ENCODE data around the gene KIAA0825.

KIAA0825 gene

DNA sequence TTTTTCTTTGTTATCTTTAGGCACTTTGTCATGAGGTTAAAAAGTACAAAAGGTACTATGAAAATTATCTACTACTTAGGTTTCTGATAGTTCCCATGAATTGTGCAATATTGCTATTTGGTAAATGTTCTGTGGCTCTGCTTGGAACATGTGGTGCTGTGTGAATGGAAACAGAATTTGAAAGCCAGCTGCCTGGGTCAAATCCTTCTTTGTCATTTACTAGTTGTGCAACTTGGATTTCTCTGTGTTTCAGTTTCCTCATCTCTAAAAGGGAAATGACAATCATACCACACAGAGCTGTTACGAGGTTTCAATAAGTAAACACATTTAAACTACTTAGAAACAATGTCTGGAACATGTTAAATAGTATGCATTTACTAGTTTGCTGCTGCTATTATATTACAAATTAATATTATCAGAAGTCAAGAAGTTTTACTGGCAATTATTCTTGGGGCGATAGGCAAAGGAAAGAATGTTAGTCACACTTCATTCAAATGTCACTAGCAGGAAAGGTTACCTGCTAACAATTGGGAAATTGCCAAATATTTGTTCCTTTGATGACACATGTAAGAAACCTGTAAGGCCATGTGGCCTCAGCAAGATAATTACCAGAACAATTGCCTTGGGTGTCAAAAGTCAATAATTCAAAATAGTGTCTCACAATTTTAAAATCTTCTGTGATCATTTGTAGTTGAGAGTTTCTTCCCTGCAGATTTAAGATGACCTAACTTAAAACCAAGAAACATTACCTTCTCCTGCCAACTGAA is 184.8 kb downstream of the KIAA0825 start:
- peak; percentile 64 for DNase-seq

DNA sequence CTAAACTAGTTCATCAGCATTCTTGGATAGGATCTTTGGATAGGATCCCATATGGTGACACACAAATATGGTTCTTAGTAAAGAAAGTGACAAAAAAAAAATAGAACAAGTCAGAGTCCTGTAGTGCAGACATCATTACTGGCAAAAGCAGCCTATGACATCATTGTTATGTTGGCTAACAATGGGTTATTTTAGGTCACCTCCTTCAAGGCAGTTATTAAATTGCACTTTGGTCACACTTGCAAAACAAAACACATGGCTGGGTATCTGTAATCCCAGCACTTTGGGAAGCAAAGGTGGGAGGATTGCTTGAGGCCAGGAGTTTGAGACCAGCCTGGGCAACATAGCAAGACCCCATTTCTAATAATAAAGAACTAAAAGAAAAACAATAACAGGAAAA is 185.9 kb downstream of the KIAA0825 start:
- DNase-seq = no peak

DNA sequence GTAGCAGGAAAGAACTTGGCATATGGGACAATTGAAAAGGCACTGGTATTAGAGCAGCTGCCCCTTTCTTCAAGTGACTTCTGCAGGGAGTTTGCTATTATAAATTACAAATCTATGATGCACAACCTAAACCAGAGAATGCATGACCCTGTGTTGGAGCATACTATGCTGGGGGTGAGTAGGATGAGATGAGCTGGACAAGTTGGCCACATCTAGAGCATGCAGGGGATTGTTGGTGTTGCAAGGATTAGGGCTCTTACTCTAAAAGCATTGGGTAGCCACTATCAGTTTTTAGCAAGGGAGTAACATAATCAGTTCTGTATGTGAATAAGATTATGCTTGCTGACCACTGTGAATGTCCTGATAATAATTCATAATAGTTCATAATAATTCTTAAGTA is 186.7 kb downstream of the KIAA0825 start:
- no peak for DNase-seq

DNA sequence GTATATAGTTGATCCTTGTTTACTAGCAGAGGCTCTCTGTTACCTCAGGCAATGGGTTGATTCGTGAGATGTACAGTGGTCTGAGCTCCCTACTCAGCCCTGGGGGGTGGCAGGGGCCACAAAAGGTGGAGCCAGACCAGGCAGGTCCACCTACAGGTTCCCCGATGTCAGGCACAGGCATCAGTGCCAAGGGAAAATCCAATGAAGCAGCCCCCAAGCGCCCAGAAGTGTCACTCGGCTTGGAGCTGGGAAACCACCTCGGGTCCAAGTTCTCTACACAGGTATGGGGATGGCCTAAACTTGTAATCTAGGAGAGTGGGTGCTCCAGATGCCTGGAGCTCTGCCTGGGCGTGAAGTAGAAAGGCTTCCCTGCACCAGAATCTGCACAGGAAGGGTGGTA is 188.8 kb downstream of the KIAA0825 start:
- DNase-seq = no peak

DNA sequence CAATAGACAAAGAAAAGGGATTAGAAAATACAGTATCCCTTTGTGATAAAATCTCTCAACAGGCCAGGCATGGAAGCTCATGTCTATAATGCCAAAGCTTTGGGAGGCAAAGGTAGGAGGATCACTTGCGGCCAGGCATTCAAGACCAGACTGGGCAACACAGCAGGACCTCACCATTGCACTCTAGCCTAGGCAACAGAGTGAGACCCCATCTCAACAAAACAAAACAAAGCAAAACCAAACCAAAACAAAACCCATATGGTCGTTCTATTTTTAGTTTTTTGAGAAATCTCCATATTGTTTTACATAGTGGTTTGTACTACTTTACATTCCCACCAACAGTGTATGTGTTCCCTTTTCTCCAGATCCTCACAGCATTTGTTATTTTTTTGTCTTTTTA is 193.0 kb downstream of the KIAA0825 start:
- no peak for DNase-seq

DNA sequence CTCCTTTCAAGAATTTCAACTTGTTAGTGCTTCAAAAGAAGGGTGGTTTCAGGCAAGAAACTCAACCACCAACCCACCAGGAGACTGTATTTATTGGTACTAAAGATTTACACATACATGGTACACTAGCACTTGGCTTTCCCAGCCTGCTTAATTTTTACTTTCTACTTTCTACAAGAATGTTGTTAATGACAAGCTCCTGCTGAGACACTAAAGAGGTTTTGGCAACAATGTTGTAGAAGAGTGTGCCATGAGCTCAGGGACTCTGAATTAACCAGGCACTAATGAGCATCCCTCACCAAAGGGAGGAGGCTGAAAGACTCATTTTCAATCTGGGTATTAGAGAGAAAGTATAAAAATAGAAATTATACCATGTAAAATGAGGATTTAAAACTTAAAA is 195.0 kb downstream of the KIAA0825 start:
- no peak for DNase-seq

DNA sequence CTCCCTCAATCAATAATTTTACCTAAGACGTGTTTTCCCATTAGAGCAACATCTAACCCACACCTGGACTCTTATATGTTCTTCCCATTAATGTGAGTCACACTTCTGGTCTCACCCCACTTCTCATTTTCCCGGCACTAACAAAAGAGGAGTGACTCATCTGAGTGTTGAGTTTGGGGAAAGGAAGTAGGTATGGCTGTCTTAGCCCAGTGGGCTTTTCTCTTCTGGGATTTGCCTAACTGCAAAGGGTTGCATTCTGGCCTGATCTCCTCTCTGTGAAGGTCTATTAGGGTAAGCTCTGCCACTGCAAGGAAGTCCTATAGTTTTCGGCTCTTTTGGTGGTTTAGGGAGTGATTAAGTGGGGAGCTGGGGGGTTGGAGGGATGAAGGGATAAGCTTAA is 195.6 kb downstream of the KIAA0825 start:
- DNase-seq = no peak

DNA sequence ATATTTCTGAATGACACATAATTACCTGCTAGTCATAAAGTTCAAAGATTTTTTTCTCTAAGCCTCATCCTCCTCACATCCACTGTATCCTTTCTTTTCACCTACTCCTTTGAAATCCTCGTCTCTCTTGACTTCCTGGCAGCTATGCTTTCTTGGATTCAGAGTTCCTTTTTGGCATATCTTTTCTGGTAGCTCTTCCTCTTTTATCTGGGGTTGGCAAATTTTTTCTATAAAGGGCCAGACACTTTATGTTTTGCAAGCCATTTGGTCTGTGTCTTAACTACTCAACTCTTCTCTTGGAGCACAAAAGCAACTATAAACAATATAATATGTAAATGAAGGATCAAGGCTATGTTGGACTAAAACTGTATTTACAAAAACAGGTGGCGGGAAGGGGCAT is 197.5 kb downstream of the KIAA0825 start:
- no peak for DNase-seq

DNA sequence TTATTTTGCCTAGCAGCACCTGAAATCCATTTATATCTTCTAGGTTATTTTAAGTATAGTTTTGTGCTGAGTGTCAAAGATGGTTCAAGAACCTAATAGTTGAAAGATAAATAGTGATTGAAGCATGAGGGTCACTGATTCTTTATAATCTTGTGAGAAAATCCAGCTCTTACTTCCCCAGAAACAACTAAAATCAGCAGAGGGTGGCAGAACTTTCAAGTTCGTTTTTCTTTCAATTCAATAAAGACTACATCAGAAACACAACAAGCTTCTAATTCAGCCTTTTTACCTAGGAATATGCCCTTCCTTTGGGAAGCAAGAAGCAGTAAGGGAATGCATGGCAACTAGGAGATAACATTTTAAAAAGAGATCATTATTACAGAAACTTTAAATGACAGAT is 202.6 kb downstream of the KIAA0825 start:
- DNase-seq = no peak

DNA sequence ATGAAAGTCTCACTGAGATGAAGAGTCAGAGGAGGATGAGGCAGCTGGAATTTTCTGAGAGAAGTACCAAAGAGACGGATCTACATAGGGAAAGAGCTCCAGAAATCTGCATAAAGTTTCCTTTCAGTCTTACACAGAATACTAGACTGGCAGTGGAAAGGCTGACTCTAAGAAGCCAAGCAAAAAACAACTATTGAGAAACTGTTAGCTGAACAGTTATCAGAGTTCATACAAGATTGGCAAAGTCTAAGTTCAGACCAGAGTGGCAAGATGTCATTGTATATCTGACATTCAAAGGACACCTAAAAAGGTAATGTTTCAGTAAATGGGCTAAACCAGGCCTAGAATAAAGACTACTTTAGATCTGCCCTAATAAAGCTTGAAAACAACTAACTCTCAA is 209.0 kb downstream of the KIAA0825 start:
- no peak for DNase-seq

DNA sequence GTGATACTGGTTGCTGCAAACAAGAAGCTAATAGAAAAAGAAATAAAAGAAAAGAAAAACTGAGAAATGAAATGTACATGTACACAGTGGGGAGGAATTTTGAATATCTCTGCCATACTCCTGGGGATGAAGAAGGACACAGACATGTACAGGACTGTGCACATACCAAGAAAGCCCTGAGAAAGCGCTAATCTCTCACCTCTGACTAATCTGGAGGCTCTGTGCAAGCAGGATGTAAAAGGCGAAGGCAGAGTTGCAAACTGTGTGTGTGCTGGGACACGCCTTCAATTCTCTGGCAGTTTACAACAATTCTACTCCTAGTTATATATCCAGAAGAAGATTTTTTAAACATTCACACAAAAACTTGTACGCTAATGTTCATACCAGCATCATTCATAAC is 211.4 kb downstream of the KIAA0825 start:
- no peak for DNase-seq

DNA sequence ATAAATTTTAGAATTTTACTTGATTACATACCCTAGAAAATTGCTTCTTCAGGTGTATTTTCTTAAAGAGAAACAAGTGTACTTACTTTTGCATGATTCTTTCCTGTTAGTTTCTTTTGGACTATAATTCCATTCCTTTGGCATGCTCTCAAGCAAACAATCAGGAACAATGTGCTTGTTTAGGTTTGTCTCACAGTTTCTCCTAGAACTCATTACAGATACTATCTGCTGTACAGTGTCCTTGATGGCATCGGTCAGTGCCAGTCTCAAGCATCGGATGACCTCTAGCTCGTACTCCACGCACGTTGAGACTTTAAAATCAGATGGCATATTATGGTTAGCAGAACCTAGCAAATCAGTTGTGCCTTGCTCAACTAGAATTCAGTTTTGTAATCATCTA is 214.9 kb downstream of the KIAA0825 start:
- DNase-seq = no peak

DNA sequence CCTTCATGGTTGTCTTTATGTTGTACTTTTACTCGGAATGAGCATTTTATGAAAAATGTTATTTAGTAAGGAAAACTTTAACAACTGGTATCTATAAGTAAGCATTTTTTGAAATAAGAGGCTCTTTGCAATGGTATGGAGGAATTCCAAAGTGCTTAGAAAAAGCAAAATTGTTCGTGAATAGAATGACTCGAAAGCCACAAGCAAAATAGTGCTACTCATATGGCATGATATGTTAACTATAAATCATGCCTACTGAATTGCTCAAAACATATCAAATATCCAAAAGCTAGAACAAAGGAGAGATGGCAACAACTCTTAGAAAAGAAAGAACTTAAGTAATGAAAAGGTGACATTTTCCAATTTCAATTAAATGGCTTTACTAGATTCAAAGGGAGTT is 216.3 kb downstream of the KIAA0825 start:
- no peak for DNase-seq

DNA sequence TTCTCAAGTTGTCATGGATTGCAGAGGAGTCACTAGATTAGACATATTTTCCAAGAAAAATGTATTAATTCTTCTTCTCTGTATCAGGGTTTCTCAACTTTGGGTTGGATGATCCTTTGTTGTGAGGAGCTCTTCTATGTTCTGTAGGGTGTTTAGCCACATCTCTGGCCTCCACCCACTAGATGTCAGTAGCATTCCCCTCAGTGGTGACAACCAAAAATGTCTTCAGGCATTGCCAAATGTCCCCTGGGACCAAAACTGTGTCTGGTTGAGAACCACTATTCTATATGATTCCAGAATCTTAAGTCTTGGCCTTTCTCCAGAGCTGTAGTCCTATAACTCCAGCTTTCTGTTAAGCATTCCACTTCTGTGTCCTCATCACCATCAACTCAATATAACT is 220.9 kb downstream of the KIAA0825 start:
- peak; percentile 2 for DNase-seq

DNA sequence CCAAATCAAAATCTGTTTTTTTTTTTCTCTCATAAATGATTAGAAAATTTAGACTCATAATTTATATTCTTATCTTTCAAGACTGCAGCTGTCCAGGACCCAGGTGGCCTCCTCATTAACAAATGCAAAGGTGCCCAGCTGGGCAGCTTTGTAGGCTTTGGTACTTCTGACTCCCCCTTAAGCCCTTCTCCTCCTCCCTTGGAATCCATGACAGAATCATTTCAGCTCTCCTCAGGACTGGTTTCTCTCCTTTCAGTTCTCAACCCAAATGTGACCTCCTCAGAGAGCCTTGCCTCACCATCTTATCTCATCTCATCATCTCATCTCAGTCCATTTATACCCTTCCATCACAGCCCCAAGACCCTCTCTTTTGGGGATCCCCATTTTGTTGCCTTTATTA is 221.7 kb downstream of the KIAA0825 start:
- no peak for DNase-seq

DNA sequence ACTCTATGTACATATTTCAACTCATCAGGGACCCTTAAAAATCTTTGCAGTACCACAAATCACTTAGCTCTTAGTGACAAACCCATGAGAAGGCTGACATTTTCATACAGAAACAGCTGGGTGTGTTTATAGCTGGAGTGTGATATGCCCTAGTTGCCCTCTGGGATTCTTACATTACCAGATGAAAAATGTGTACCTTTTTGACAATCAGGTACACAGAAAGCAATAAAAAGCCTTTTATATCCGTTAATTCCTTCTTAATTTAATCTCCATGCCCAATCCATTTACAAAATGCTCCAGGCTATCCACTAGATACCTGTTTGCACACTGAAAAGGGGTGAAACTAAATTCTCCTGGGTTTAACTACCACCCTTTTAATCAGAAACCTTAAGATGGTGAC is 222.9 kb downstream of the KIAA0825 start:
- no peak for DNase-seq

DNA sequence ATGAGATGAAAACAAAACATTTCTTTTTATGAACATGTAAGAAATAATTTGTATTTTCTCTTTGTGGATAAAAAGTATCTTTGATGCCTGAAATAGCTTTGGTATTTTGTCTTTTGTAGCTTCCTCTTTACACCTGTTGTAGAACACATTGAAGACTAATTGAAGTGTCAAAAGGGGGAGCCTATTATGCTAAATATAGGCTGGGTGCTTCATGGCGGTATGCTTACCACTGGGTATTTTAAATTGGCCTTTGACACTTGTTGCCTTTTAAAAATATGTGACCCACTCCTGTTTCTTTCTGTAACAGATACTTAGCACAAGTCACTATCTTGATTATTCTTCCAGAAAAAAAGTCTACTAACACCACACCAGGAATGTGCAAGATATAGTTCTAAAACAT is 226.4 kb downstream of the KIAA0825 start:
- DNase-seq = no peak

DNA sequence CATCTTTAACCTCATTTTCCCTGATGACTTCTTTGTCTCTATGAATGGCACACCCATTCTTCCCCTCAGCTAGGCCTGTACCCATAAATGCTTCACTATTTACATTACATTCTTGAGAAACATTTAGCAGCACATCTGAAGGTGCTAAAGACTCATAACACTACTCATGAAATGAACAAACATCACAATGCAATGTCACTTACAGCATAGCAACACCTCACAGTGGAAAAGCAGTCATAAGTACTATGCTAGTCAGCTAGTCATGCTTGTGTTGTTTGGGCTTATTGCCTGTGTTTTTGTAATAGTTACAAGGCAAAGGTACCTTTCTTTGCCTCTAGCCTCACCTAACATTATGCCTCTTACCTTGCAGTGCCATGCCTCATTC is 228.9 kb downstream of the KIAA0825 start:
- no peak for DNase-seq

DNA sequence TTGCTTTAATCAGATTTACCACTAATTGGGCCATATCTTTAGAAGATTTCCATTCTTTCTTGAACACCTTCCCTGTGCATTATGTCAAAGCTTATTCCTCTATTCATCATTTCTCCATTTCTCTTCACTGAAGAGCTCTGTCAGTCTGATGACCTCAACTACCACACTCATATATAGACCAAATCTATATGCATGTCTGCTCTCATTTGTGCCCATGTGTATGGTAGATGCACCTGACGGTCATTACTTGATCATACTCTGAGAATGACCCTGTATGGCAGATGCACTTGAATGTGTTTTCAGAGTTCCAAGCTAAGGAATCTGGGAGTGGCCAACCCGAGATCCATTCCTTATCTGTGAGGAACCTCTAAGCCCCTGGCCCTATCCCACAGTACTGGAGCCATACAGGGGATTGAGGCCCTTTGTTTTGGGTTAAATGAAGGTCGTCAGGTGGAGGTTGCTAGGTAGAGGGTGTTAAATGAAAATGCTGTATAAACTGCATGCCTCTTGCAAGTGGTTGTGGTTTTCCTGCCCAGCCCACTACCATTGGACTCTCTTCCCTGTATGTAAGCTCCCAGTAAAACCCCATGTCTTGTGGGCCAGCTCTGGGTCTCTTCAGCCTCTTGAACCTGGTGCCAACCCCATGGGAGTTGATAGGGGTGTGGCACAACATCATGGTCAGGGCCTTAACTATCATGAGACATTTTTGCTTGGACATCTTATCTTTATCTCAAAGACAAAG is 229.5 kb downstream of the KIAA0825 start:
- no peak for DNase-seq

DNA sequence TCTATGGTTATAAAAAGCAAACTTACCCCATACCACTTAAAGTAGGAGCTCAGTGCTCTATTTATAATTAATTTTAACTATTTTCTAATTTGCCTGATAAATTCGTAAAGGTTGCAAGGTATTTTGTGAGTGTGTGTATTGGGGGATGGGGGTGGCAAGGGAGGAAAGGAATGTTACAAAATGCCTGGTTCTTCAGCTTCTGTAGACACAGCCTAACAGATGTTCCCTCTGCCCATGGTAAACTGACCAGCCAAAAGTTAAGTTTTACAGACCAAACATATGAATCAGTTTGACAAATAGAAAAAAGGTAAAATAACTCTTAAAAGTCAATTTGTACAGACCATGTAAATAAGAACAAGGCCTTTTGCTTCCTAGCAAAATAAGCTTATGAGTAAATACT is 232.6 kb downstream of the KIAA0825 start:
- DNase-seq = no peak

DNA sequence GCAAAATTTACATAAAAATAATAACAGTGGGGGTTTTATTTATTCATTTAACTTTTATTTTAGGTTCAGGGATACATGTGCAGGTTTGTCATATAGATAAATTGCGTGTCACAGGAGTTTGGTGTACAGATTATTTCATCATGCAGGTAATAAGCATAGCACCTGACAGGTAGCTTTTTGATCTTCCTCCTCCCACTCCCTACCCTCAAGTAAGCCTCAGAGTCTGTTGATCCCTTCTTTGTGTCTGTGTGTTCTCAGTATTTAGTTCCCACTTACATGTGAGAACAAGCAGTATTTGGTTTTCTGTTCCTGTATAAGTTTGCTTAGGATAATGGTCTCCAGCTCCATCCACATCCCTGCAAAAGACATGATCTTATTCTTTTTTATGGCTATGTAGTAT is 240.3 kb downstream of the KIAA0825 start:
- no peak for DNase-seq

DNA sequence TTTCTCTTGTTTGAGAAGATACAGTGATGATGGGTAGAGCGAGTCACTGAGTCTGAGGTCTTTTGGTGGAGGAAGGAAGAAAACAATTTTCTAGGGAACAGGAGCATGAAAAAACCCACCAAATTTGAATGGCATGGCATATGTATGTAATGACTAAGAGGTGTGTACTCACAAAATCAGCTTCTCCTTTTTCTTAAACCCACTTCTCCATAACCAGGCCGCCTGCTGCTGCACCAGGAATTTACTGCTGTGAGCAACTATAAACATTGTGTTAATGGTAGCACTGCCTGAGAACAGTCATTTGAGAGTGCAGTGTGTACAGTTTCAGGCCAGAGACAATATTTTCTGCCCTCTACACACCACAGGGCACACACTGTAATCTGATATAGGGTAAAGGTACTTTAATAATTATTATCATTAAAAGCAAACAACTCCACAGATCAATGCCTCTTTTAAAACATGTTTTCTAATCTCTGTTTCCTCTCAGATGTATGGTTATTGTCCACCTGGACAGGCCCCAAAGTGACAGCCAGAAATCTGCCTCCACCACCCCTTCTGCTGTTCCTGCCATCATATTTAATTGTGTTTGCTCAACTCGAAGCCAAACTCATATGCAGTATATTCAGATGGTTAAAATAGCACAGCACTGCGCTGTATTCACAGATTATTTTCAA is 241.6 kb downstream of the KIAA0825 start:
- peak; percentile 10 for DNase-seq

DNA sequence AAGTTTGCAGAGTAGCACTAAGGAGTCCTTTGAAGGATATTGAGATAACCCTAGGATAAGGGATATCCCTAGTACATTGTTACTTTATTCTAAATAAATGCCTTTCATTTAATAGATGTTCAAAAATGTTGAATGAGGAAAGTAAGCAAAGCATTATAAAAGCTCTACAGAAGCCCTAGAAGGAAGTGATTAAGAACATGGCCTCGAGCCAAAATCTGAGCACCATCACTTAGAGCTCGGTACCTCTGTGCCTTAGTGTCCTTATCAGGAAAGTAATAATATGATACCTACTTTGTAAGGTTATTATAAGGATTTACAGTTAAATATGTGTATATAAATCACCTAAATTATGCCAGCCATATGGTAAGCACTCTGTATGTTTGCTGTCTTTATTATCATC is 242.6 kb downstream of the KIAA0825 start:
- no peak for DNase-seq

DNA sequence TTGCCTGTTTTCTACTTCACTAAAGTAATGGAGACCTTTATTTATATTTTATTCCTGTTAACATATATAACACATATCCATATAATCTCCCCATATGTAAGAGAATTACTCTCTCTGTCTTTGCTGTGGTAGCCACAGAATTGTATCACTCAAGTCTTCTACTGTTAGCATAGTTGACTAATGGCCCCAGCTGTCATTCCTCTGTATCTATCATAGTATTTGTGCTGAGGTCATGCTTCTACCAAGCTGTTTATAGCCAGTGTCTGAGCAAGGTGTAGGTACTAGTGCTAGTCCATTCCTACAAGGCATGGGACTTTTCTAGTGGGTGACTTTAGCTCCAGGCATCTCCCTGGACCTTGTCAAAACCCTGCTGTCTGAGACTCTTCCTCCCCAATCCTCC is 244.1 kb downstream of the KIAA0825 start:
- no peak for DNase-seq
